GM23338 (cell line): ENCODE data around the gene EXTL1. TPM values are rescaled to one million over a fixed set of nuclear protein-coding genes. Genes with fewer than 3 reads are reported as not detected.

ENCODE experiments used
- ATAC-seq: fragments of 200-7000 bp; cut with Tn5 transposase; 3 replicates; pipeline ENCODE4 v1.9.1; 2020
- DNase-seq: peaks from one replicate; pipeline ENCODE4 v3.0.0-alpha.2; 2015; ENCODE audit warnings: low spot score
- H2AFZ ChIP-seq: fragments of 200-600 bp; sonication (generic); 2 replicates; pipeline ENCODE4 v1.8.0; 2016; ENCODE audit warnings: antibody characterized with exemption, mild to moderate bottlenecking, moderate library complexity
- H3F3A ChIP-seq: fragments of 200-600 bp; sonication (generic); replicated peaks from 2 replicates; pipeline ENCODE4 v1.8.0; 2017; ENCODE audit warnings: antibody characterized with exemption, mixed run types, low read depth
- H3K27ac ChIP-seq: fragments of 200-600 bp; sonication (generic); 2 replicates; pipeline ENCODE4 v1.6.1; 2016; ENCODE audit warnings: low read depth
- H3K27me3 ChIP-seq: fragments of 200-600 bp; sonication (generic); 2 replicates; pipeline ENCODE4 v1.8.0; 2016; ENCODE audit warnings: mild to moderate bottlenecking, mixed run types, moderate library complexity; ENCODE audit not compliant: insufficient read depth
- H3K36me3 ChIP-seq: fragments of 200-600 bp; sonication (generic); 2 replicates; pipeline ENCODE4 v1.8.0; 2016; ENCODE audit warnings: mild to moderate bottlenecking; ENCODE audit not compliant: insufficient read depth
- H3K4me1 ChIP-seq: fragments of 200-600 bp; sonication (generic); 2 replicates; pipeline ENCODE4 v1.8.0; 2016; ENCODE audit warnings: mild to moderate bottlenecking, moderate library complexity; ENCODE audit not compliant: insufficient read depth
- H3K4me2 ChIP-seq: fragments of 200-600 bp; sonication (generic); 2 replicates; pipeline ENCODE4 v1.7.1; 2017; ENCODE audit warnings: mixed run types
- H3K4me3 ChIP-seq: fragments of 200-600 bp; sonication (generic); 2 replicates; pipeline ENCODE4 v1.6.1; 2016; ENCODE audit warnings: mixed run types
- H3K79me2 ChIP-seq: fragments of 200-600 bp; sonication (generic); replicated peaks from 2 replicates; pipeline ENCODE4 v1.8.0; 2017; ENCODE audit warnings: mild to moderate bottlenecking; ENCODE audit not compliant: insufficient read depth
- H3K9me2 ChIP-seq: fragments of 200-600 bp; sonication (generic); 2 replicates; pipeline ENCODE4 v1.8.0; 2017; ENCODE audit not compliant: insufficient read depth
- H4K20me1 ChIP-seq: fragments of 200-600 bp; sonication (generic); replicated peaks from 2 replicates; pipeline ENCODE4 v1.8.0; 2017; ENCODE audit warnings: mild to moderate bottlenecking; ENCODE audit not compliant: insufficient read depth
- H3K27ac Mint-ChIP-seq: 2 replicates; pipeline ENCODE4 v1.8.0; 2020; ENCODE audit warnings: inconsistent platforms, mild to moderate bottlenecking, moderate library complexity, mixed read lengths
- H3K27me3 Mint-ChIP-seq: 3 replicates; pipeline ENCODE4 v1.8.0; 2022; ENCODE audit warnings: low read depth, mild to moderate bottlenecking, moderate library complexity, mixed read lengths, inconsistent platforms; ENCODE audit not compliant: insufficient read depth, poor library complexity
- H3K36me3 Mint-ChIP-seq: 3 replicates; pipeline ENCODE4 v1.8.0; 2021; ENCODE audit warnings: low read depth, mild to moderate bottlenecking, inconsistent platforms, moderate library complexity, mixed read lengths
- H3K4me1 Mint-ChIP-seq: 3 replicates; pipeline ENCODE4 v1.8.0; 2020; ENCODE audit warnings: mild to moderate bottlenecking, inconsistent platforms, mixed read lengths
- H3K4me3 Mint-ChIP-seq: 3 replicates; pipeline ENCODE4 v1.8.0; 2021; ENCODE audit warnings: moderate library complexity, mild to moderate bottlenecking, inconsistent platforms, mixed read lengths
- H3K9me3 Mint-ChIP-seq: 3 replicates; pipeline ENCODE4 v1.8.0; 2020; ENCODE audit warnings: moderate library complexity, mild to moderate bottlenecking, inconsistent platforms, mixed read lengths
- EZH2 ChIP-seq: fragments of 200-600 bp; sonication (generic); IDR thresholded peaks from one replicate; pipeline ENCODE4 v1.8.0; 2017; ENCODE audit warnings: antibody characterized with exemption, mild to moderate bottlenecking, low read depth; ENCODE audit not compliant: unreplicated experiment
- EZH2phosphoT487 ChIP-seq: fragments of 200-600 bp; sonication (generic); IDR thresholded peaks from one replicate; pipeline ENCODE4 v1.8.1; 2018; ENCODE audit warnings: antibody characterized with exemption; ENCODE audit not compliant: unreplicated experiment
- JUNB ChIP-seq: IDR thresholded peaks from one replicate; pipeline ENCODE4 v1.6.1; 2016; ENCODE audit warnings: antibody characterized with exemption; ENCODE audit not compliant: unreplicated experiment
- NANOG ChIP-seq: IDR thresholded peaks from 2 replicates; pipeline ENCODE4 v1.6.1; 2016; ENCODE audit warnings: antibody characterized with exemption, borderline replicate concordance
- POLR2AphosphoS5 ChIP-seq: IDR thresholded peaks from 2 replicates; pipeline ENCODE4 v1.6.1; 2016; ENCODE audit warnings: antibody characterized with exemption, low read depth
- ZNF114 ChIP-seq: fragments of 250-450 bp; sonication (Bioruptor Pico); IDR thresholded peaks from 2 replicates; pipeline ENCODE4 v1.5.0; 2020; ENCODE audit warnings: mild to moderate bottlenecking, moderate library complexity
- ZNF331 ChIP-seq: fragments of 250-450 bp; sonication (Bioruptor Pico); IDR thresholded peaks from 2 replicates; pipeline ENCODE4 v1.5.0; 2020; ENCODE audit warnings: low read depth, mild to moderate bottlenecking, moderate library complexity
- polyA plus RNA-seq: library from polyadenylated mRNA; unstranded; fragments of >200 nt; fragmentation: Nextera tagmentation; extraction: Ambion mirVana; gene quantifications from 2 replicates; pipeline ENCODE4 v1.2.1, GENCODE V29; 2016
- total RNA-seq: library from RNA; depleted of rRNA; stranded (reverse); fragments of >200 nt; shearing (Covaris generic); gene quantifications from 2 replicates; pipeline ENCODE4 v1.2.3, GENCODE V29; 2014
- TF ChIP-seq, protein P1 (sequence below): IDR thresholded peaks from 2 replicates; pipeline ENCODE4 v1.6.1; 2016; ENCODE audit warnings: antibody characterized with exemption
- TF ChIP-seq, protein P2 (sequence below): IDR thresholded peaks from one replicate; pipeline ENCODE4 v1.6.1; 2018; ENCODE audit warnings: antibody characterized with exemption; ENCODE audit not compliant: unreplicated experiment
- TF ChIP-seq, protein P3 (sequence below): fragments of 250-450 bp; sonication (Bioruptor Pico); IDR thresholded peaks from 2 replicates; pipeline ENCODE4 v1.5.0; 2020; ENCODE audit warnings: mild to moderate bottlenecking, moderate library complexity
- TF ChIP-seq, protein P4 (sequence below), 2 experiments: fragments of 200-600 bp in 1 of 2; sonication (generic) in 1 of 2; conservative IDR thresholded peaks; 2 replicates each; pipeline versions ENCODE4 v1.5.1 to v1.6.1; 2016 to 2017; ENCODE audit warnings: antibody characterized with exemption in 2 of 2, low read depth in 2 of 2, mild to moderate bottlenecking in 2 of 2, moderate library complexity in 1 of 2

EXTL1 gene
- total and polyA plus RNA-seq, 2 experiments from 2014 or later: 0.37 to 1.2 TPM

DNA sequence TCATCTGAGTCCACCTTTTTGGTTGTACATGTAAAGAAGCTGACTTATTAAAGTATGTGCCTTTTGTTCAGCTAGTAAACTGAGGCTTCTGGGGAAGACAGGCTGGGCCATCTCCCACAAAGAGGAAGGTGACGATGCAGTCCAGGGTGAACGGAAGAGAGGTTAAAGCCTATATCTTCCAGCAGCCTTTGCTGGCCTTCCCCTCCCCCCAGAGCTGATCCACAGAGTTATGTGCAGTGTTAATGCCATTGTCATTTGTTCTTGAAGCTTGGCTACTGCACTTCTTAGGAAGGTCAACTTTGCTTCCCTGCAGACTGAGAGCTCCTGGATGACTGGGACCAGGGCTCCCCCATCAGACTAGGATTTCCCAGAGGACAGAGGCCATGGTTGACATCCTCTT is 22.2 kb downstream of the EXTL1 start:
- no peak for DNase-seq
- Histone ChIP-seq H3K27ac (no peak overlapping the region), H3K27me3 (peaks cover 70% of the 10 kb centered on the region), H3F3A (no peaks in the 10 kb centered on the region), H3K4me2 (no peak overlapping the region), H2AFZ (no peak overlapping the region), H3K4me3 (no peak overlapping the region), H3K79me2 (no peaks in the 10 kb centered on the region), H3K4me1 (no peaks in the 10 kb centered on the region), H3K36me3 (no peaks in the 10 kb centered on the region), H3K9me2 (no peaks in the 10 kb centered on the region), H4K20me1 (0 out of 2 replicates have a peak, but pooled peaks cover 4% of the 10 kb centered on the region)
- Mint-ChIP-seq H3K27ac (no peak overlapping the region), H3K4me3 (no peak overlapping the region), H3K4me1 (peaks cover 5% of the 10 kb centered on the region; the same call in 2 of the 3 replicates), H3K36me3 (no peaks in the 10 kb centered on the region), H3K27me3 (peaks cover 57% of the 10 kb centered on the region), H3K9me3 (no peaks in the 10 kb centered on the region)
- no peak for ATAC-seq
- TF ChIP-seq, protein P1, sequence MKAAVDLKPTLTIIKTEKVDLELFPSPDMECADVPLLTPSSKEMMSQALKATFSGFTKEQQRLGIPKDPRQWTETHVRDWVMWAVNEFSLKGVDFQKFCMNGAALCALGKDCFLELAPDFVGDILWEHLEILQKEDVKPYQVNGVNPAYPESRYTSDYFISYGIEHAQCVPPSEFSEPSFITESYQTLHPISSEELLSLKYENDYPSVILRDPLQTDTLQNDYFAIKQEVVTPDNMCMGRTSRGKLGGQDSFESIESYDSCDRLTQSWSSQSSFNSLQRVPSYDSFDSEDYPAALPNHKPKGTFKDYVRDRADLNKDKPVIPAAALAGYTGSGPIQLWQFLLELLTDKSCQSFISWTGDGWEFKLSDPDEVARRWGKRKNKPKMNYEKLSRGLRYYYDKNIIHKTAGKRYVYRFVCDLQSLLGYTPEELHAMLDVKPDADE: no peak
- TF ChIP-seq, protein P2, sequence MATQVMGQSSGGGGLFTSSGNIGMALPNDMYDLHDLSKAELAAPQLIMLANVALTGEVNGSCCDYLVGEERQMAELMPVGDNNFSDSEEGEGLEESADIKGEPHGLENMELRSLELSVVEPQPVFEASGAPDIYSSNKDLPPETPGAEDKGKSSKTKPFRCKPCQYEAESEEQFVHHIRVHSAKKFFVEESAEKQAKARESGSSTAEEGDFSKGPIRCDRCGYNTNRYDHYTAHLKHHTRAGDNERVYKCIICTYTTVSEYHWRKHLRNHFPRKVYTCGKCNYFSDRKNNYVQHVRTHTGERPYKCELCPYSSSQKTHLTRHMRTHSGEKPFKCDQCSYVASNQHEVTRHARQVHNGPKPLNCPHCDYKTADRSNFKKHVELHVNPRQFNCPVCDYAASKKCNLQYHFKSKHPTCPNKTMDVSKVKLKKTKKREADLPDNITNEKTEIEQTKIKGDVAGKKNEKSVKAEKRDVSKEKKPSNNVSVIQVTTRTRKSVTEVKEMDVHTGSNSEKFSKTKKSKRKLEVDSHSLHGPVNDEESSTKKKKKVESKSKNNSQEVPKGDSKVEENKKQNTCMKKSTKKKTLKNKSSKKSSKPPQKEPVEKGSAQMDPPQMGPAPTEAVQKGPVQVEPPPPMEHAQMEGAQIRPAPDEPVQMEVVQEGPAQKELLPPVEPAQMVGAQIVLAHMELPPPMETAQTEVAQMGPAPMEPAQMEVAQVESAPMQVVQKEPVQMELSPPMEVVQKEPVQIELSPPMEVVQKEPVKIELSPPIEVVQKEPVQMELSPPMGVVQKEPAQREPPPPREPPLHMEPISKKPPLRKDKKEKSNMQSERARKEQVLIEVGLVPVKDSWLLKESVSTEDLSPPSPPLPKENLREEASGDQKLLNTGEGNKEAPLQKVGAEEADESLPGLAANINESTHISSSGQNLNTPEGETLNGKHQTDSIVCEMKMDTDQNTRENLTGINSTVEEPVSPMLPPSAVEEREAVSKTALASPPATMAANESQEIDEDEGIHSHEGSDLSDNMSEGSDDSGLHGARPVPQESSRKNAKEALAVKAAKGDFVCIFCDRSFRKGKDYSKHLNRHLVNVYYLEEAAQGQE: no peak
- TF ChIP-seq POLR2AphosphoS5 (no peak), ZNF114 (CRISPR knock-in tag) (no peak), NANOG (no peak), EZH2 (no peak), EZH2phosphoT487 (no peak), JUNB (no peak), ZNF331 (no peak)
- TF ChIP-seq, protein P3, sequence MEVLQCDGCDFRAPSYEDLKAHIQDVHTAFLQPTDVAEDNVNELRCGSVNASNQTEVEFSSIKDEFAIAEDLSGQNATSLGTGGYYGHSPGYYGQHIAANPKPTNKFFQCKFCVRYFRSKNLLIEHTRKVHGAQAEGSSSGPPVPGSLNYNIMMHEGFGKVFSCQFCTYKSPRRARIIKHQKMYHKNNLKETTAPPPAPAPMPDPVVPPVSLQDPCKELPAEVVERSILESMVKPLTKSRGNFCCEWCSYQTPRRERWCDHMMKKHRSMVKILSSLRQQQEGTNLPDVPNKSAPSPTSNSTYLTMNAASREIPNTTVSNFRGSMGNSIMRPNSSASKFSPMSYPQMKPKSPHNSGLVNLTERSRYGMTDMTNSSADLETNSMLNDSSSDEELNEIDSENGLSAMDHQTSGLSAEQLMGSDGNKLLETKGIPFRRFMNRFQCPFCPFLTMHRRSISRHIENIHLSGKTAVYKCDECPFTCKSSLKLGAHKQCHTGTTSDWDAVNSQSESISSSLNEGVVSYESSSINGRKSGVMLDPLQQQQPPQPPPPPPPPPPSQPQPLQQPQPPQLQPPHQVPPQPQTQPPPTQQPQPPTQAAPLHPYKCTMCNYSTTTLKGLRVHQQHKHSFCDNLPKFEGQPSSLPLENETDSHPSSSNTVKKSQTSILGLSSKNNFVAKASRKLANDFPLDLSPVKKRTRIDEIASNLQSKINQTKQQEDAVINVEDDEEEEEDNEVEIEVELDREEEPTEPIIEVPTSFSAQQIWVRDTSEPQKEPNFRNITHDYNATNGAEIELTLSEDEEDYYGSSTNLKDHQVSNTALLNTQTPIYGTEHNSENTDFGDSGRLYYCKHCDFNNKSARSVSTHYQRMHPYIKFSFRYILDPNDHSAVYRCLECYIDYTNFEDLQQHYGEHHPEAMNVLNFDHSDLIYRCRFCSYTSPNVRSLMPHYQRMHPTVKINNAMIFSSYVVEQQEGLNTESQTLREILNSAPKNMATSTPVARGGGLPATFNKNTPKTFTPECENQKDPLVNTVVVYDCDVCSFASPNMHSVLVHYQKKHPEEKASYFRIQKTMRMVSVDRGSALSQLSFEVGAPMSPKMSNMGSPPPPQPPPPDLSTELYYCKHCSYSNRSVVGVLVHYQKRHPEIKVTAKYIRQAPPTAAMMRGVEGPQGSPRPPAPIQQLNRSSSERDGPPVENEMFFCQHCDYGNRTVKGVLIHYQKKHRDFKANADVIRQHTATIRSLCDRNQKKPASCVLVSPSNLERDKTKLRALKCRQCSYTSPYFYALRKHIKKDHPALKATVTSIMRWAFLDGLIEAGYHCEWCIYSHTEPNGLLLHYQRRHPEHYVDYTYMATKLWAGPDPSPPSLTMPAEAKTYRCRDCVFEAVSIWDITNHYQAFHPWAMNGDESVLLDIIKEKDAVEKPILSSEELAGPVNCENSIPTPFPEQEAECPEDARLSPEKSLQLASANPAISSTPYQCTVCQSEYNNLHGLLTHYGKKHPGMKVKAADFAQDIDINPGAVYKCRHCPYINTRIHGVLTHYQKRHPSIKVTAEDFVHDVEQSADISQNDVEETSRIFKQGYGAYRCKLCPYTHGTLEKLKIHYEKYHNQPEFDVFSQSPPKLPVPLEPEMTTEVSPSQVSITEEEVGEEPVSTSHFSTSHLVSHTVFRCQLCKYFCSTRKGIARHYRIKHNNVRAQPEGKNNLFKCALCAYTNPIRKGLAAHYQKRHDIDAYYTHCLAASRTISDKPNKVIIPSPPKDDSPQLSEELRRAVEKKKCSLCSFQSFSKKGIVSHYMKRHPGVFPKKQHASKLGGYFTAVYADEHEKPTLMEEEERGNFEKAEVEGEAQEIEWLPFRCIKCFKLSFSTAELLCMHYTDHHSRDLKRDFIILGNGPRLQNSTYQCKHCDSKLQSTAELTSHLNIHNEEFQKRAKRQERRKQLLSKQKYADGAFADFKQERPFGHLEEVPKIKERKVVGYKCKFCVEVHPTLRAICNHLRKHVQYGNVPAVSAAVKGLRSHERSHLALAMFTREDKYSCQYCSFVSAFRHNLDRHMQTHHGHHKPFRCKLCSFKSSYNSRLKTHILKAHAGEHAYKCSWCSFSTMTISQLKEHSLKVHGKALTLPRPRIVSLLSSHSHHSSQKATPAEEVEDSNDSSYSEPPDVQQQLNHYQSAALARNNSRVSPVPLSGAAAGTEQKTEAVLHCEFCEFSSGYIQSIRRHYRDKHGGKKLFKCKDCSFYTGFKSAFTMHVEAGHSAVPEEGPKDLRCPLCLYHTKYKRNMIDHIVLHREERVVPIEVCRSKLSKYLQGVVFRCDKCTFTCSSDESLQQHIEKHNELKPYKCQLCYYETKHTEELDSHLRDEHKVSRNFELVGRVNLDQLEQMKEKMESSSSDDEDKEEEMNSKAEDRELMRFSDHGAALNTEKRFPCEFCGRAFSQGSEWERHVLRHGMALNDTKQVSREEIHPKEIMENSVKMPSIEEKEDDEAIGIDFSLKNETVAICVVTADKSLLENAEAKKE (CRISPR knock-in tag): no peak
- TF ChIP-seq, protein P4, sequence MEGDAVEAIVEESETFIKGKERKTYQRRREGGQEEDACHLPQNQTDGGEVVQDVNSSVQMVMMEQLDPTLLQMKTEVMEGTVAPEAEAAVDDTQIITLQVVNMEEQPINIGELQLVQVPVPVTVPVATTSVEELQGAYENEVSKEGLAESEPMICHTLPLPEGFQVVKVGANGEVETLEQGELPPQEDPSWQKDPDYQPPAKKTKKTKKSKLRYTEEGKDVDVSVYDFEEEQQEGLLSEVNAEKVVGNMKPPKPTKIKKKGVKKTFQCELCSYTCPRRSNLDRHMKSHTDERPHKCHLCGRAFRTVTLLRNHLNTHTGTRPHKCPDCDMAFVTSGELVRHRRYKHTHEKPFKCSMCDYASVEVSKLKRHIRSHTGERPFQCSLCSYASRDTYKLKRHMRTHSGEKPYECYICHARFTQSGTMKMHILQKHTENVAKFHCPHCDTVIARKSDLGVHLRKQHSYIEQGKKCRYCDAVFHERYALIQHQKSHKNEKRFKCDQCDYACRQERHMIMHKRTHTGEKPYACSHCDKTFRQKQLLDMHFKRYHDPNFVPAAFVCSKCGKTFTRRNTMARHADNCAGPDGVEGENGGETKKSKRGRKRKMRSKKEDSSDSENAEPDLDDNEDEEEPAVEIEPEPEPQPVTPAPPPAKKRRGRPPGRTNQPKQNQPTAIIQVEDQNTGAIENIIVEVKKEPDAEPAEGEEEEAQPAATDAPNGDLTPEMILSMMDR (conservative IDR thresholded peaks at IDR 0.05; ENCODE audit: low read depth in 2 of 2): no peak
